NCI-H526 (cell line): ENCODE results near the gene TGM2.

Experiments
- DNase-seq, 2 experiments: peaks; one replicate each; lab custom pipeline; 2025; lab: John Stamatoyannopoulos, UW

The TGM2 gene

GRCh38 chr20:38092260-38092857 is 72.7 kb downstream of the TGM2 start:
- no peak for DNase-seq

GRCh38 chr20:38091441-38092216 is 73.4 kb downstream of the TGM2 start:
- no peak for DNase-seq

GRCh38 chr20:38090061-38090460 is 75.0 kb downstream of the TGM2 start:
- DNase-seq = no peak

- DNase-seq = no peak
Measured at GRCh38 chr20:38089500-38089899, 75.6 kb downstream of the TGM2 start.

GRCh38 chr20:38085026-38085425 is 80.0 kb downstream of the TGM2 start:
- no peak for DNase-seq

GRCh38 chr20:38084425-38084951 is 80.6 kb downstream of the TGM2 start:
- no peak for DNase-seq

- no peak for DNase-seq
Measured at GRCh38 chr20:38083338-38084048, 81.6 kb downstream of the TGM2 start.

- no peak for DNase-seq
Measured at GRCh38 chr20:38082894-38083293, 82.2 kb downstream of the TGM2 start.

- no peak for DNase-seq
Measured at GRCh38 chr20:38081575-38081974, 83.5 kb downstream of the TGM2 start.

GRCh38 chr20:38079353-38079752 is 85.7 kb downstream of the TGM2 start:
- DNase-seq = no peak

GRCh38 chr20:38078084-38078483 is 87.0 kb downstream of the TGM2 start:
- no peak for DNase-seq
